HCT116 (cell line): ENCODE results near the gene PEX10. TPM values are rescaled to one million over a fixed set of nuclear protein-coding genes. Genes with fewer than 3 reads are reported as not detected.

Experiments used
- ATAC-seq: fragments of 200-7000 bp; cut with Tn5 transposase; 2 replicates; pipeline ENCODE4 v1.9.1; 2020; ENCODE audit warnings: mild to moderate bottlenecking, moderate library complexity
- BruUV-seq: library from RNA; stranded (reverse); fragments of 400-500 nt; replicated peaks from 2 replicates; lab custom pipeline; 2021; lab: Mats Ljungman, UMichigan
- CTCF ChIA-PET: fragments of 300-600 bp; sonication (Branson Sonifier 250); formaldehyde crosslinking; loops from one replicate; lab custom pipeline; 2021; ENCODE audit warnings: antibody characterized with exemption; lab: Charles Lee
- POLR2A ChIA-PET: fragments of 300-600, 350-600 bp; sonication (Branson Sonifier 250); formaldehyde crosslinking; loops from one replicate; lab custom pipeline; 2021; ENCODE audit warnings: antibody characterized with exemption; lab: Charles Lee
- RAD21 ChIA-PET, 2 experiments: fragments of 300-600 bp; sonication (Branson Sonifier 250); formaldehyde crosslinking; loops; one replicate each; lab custom pipeline; 2023; ENCODE audit warnings: low total read pairs in 2 of 2; ENCODE audit not compliant: uncharacterized antibody in 2 of 2, unreplicated experiment in 2 of 2, low non-redundant PET in 1 of 2; lab: Charles Lee
- DNase-seq: peaks from one replicate; pipeline ENCODE4 v3.0.0-alpha.2; 2010; ENCODE audit warnings: low read depth, low spot score
- H2AFZ ChIP-seq: fragments of 200-600 bp; shearing (Covaris generic), sonication (generic); 2 replicates; pipeline ENCODE4 v1.6.1; 2017; ENCODE audit warnings: low read depth, mixed run types, mixed read lengths, antibody characterized with exemption, low read length; ENCODE audit not compliant: poor library complexity, severe bottlenecking
- H3K27ac ChIP-seq: 2 replicates; pipeline ENCODE4 v1.5.1; 2012; ENCODE audit warnings: low read depth, low read length
- H3K27me3 ChIP-seq: fragments of 200-600 bp; sonication (generic); 2 replicates; pipeline ENCODE4 v1.6.1; 2016; ENCODE audit warnings: mixed run types, low read length, mixed read lengths; ENCODE audit not compliant: insufficient read depth
- H3K36me3 ChIP-seq, 2 experiments: fragments of 200-500 bp in 1 of 2; fragments of 200-600 bp in 1 of 2; sonication (Bioruptor generic) in 1 of 2; sonication (generic) in 1 of 2; 2 replicates each; pipeline versions ENCODE4 v1.5.1 to v1.6.1; 2014 to 2016; ENCODE audit warnings: low read length in 2 of 2, inconsistent platforms in 1 of 2, mixed read lengths in 1 of 2, mixed run types in 1 of 2; ENCODE audit not compliant: insufficient read depth in 2 of 2, control insufficient read depth in 1 of 2
- H3K4me1 ChIP-seq, 2 experiments: fragments of 200-600 bp in 1 of 2; sonication (generic) in 1 of 2; 2 replicates each; pipeline versions ENCODE4 v1.5.1 to v1.6.1; 2012 to 2017; ENCODE audit warnings: low read length in 2 of 2, inconsistent platforms in 1 of 2, mild to moderate bottlenecking in 1 of 2, mixed read lengths in 1 of 2, mixed run types in 1 of 2, moderate library complexity in 1 of 2; ENCODE audit not compliant: insufficient read depth in 2 of 2, control insufficient read depth in 1 of 2
- H3K4me2 ChIP-seq: fragments of 200-600 bp; sonication (generic); 2 replicates; pipeline ENCODE4 v1.6.1; 2017; ENCODE audit warnings: mixed run types, low read length, mixed read lengths
- H3K4me3 ChIP-seq, 2 experiments: fragments of 200-600 bp in 1 of 2; sonication (generic) in 1 of 2; replicated peaks in 1 of 2; 2 replicates each; pipeline ENCODE4 v1.5.1; 2011 to 2016; ENCODE audit warnings: low read length in 2 of 2, control low read depth in 1 of 2, low read depth in 1 of 2, mild to moderate bottlenecking in 1 of 2, mixed read lengths in 1 of 2, mixed run types in 1 of 2
- H3K79me2 ChIP-seq: fragments of 200-600 bp; sonication (generic); 2 replicates; pipeline ENCODE4 v1.6.1; 2017; ENCODE audit warnings: mild to moderate bottlenecking, mixed run types, low read length, moderate library complexity, mixed read lengths; ENCODE audit not compliant: insufficient read depth
- H3K9ac ChIP-seq: fragments of 200-600 bp; sonication (generic); 2 replicates; pipeline ENCODE4 v1.6.1; 2016; ENCODE audit warnings: low read length, mixed read lengths
- H3K9me2 ChIP-seq: fragments of 200-600 bp; sonication (generic), shearing (Covaris generic); 2 replicates; pipeline ENCODE4 v1.6.1; 2017; ENCODE audit warnings: mixed run types, mild to moderate bottlenecking, moderate library complexity; ENCODE audit not compliant: insufficient read depth
- H3K9me3 ChIP-seq, 2 experiments: fragments of 200-500 bp in 1 of 2; fragments of 200-600 bp in 1 of 2; sonication (Bioruptor generic) in 1 of 2; sonication (generic) in 1 of 2; 2 replicates each; pipeline ENCODE4 v1.6.1; 2014 to 2017; ENCODE audit warnings: low read length in 2 of 2, mixed read lengths in 2 of 2, inconsistent platforms in 1 of 2, low read depth in 1 of 2, mild to moderate bottlenecking in 1 of 2, mixed run types in 1 of 2, moderate library complexity in 1 of 2; ENCODE audit not compliant: control insufficient read depth in 1 of 2, insufficient read depth in 1 of 2
- H4K20me1 ChIP-seq: fragments of 200-600 bp; sonication (generic), shearing (Covaris generic); 2 replicates; pipeline ENCODE4 v1.6.1; 2017; ENCODE audit warnings: mixed run types, mild to moderate bottlenecking, moderate library complexity; ENCODE audit not compliant: insufficient read depth
- CEBPB ChIP-seq: IDR thresholded peaks from 2 replicates; pipeline ENCODE4 v1.6.1; 2012; ENCODE audit warnings: low read depth
- POLR2A ChIP-seq: IDR thresholded peaks from 2 replicates; pipeline ENCODE4 v1.7.0; 2011; ENCODE audit warnings: borderline replicate concordance; ENCODE audit not compliant: insufficient read depth, insufficient read length; ENCODE audit errors: extremely low read depth
- TCF7L2 ChIP-seq: IDR thresholded peaks from 2 replicates; pipeline ENCODE4 v1.7.0; 2011; ENCODE audit warnings: borderline replicate concordance, inconsistent platforms; ENCODE audit not compliant: insufficient read depth, insufficient read length; ENCODE audit errors: extremely low read depth
- YY1 ChIP-seq: IDR thresholded peaks from 2 replicates; pipeline ENCODE4 v1.6.1; 2011; ENCODE audit warnings: low read length, low read depth, moderate library complexity, mild to moderate bottlenecking; ENCODE audit not compliant: insufficient replicate concordance; ENCODE audit errors: extremely low read depth
- intact Hi-C: fragments of 100-400 bp; cut with micrococcal nuclease; formaldehyde crosslinking; loops from 2 replicates; pipeline ENCODE4 v1.10.0; 2022
- total RNA-seq: library from RNA; stranded (reverse); gene quantifications from one replicate; pipeline ENCODE4 v1.2.1, GENCODE V29; 2021; ENCODE audit not compliant: unreplicated experiment
- TF ChIP-seq, protein P1 (sequence below): IDR thresholded peaks from 2 replicates; pipeline ENCODE4 v1.6.1; 2012; ENCODE audit warnings: low read depth

Gene PEX10
- total RNA-seq, 1 experiment from 2014 or later = 27.9 TPM

DNA sequence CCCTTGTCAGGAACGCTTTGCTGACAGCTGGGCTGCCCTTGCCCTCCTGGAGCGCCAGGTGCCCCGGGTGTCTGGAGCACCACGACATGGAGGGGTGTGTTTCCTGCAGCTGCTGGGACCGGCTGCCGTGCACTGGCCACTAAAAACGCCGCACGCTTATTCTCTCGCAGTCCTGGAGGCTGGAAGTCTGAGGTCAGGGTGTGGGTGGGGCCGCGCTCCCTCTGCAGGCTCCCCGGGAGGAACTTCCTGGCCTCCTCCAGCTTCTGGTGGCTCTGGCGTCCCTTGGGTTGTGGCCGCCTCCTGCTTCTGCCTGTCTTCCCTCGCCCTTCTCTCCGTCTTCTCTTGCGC is 35.7 kb upstream of the PEX10 start:
- no peak overlapping the region for H3K27ac ChIP-seq
- ATAC-seq (no peak), DNase-seq (no peak)
- CTCF ChIA-PET = no interaction called here
- POLR2A ChIA-PET = no interaction called here
- H3K9ac ChIP-seq = no peak overlapping the region
- H3K4me1 ChIP-seq = peaks cover 0 to 17% of the 10 kb centered on the region in 2 experiments; a peak in 2 of 4 replicates
- intact Hi-C loops = no loop called here
- no peaks in the 10 kb centered on the region for H3K36me3 ChIP-seq
- H3K79me2 ChIP-seq = no peaks in the 10 kb centered on the region
- no peaks in the 10 kb centered on the region for H4K20me1 ChIP-seq
- BruUV-seq = no TSS peak
- TF ChIP-seq TCF7L2 (no peak), YY1 (no peak), POLR2A (no peak), CEBPB (no peak)
- TF ChIP-seq, protein P1, sequence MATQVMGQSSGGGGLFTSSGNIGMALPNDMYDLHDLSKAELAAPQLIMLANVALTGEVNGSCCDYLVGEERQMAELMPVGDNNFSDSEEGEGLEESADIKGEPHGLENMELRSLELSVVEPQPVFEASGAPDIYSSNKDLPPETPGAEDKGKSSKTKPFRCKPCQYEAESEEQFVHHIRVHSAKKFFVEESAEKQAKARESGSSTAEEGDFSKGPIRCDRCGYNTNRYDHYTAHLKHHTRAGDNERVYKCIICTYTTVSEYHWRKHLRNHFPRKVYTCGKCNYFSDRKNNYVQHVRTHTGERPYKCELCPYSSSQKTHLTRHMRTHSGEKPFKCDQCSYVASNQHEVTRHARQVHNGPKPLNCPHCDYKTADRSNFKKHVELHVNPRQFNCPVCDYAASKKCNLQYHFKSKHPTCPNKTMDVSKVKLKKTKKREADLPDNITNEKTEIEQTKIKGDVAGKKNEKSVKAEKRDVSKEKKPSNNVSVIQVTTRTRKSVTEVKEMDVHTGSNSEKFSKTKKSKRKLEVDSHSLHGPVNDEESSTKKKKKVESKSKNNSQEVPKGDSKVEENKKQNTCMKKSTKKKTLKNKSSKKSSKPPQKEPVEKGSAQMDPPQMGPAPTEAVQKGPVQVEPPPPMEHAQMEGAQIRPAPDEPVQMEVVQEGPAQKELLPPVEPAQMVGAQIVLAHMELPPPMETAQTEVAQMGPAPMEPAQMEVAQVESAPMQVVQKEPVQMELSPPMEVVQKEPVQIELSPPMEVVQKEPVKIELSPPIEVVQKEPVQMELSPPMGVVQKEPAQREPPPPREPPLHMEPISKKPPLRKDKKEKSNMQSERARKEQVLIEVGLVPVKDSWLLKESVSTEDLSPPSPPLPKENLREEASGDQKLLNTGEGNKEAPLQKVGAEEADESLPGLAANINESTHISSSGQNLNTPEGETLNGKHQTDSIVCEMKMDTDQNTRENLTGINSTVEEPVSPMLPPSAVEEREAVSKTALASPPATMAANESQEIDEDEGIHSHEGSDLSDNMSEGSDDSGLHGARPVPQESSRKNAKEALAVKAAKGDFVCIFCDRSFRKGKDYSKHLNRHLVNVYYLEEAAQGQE = no peak
- H3K27me3 ChIP-seq = no peaks in the 10 kb centered on the region
- no peaks in the 10 kb centered on the region for H3K9me2 ChIP-seq
- H3K4me2 ChIP-seq = no peak overlapping the region
- H3K4me3 ChIP-seq = no peak overlapping the region
- RAD21 ChIA-PET = no interaction called here
- no peaks in the 10 kb centered on the region for H3K9me3 ChIP-seq
- no peak overlapping the region for H2AFZ ChIP-seq
